H1 (cell line): ENCODE results near the gene CCDC159. TPM values are rescaled to one million over a fixed set of nuclear protein-coding genes. Genes with fewer than 3 reads are reported as not detected.

ENCODE experiments used
- CHD1 ChIP-seq: IDR thresholded peaks from 2 replicates; pipeline ENCODE4 v1.6.1; 2012; ENCODE audit warnings: low read depth, low read length, improper control_type of control experiment
- CHD2 ChIP-seq: IDR thresholded peaks from 2 replicates; pipeline ENCODE4 v1.6.1; 2012; ENCODE audit warnings: low read length, improper control_type of control experiment
- CTBP2 ChIP-seq: IDR thresholded peaks from 2 replicates; pipeline ENCODE4 v1.7.0; 2011; ENCODE audit warnings: borderline replicate concordance, mild to moderate bottlenecking, moderate library complexity, mixed read lengths, low read length; ENCODE audit not compliant: insufficient read depth, insufficient read length
- FOSL1 ChIP-seq: IDR thresholded peaks from 2 replicates; pipeline ENCODE4 v1.6.1; 2011; ENCODE audit warnings: mild to moderate bottlenecking, low read depth, low read length, moderate library complexity; ENCODE audit not compliant: insufficient read depth
- HDAC2 ChIP-seq, 2 experiments: fragments of 300-600 bp in 1 of 2; sonication (generic) in 1 of 2; IDR thresholded peaks; 2 replicates each; pipeline ENCODE4 v1.6.1; 2011 to 2012; ENCODE audit warnings: low read depth in 2 of 2, low read length in 2 of 2, mild to moderate bottlenecking in 2 of 2, moderate library complexity in 2 of 2, borderline replicate concordance in 1 of 2, inconsistent platforms in 1 of 2
- KDM4A ChIP-seq: IDR thresholded peaks from one replicate; pipeline ENCODE4 v1.7.1; 2012; ENCODE audit warnings: low read depth, mild to moderate bottlenecking, moderate library complexity, low read length, inconsistent platforms; ENCODE audit not compliant: severe bottlenecking
- PHF8 ChIP-seq: fragments of 200-600 bp; sonication (generic); conservative IDR thresholded peaks from 2 replicates; pipeline ENCODE4 v1.7.1; 2012; ENCODE audit warnings: low read depth, mild to moderate bottlenecking, inconsistent platforms, low read length, moderate library complexity
- RNF2 ChIP-seq: fragments of 200-900, 300-1000 bp; sonication (generic); IDR thresholded peaks from 2 replicates; pipeline ENCODE4 v1.7.1; 2016; ENCODE audit warnings: borderline replicate concordance, low read depth, mild to moderate bottlenecking, antibody characterized with exemption, low read length; ENCODE audit not compliant: poor library complexity, severe bottlenecking; ENCODE audit errors: missing control alignments
- SAP30 ChIP-seq: fragments of 300-600 bp; sonication (generic); IDR thresholded peaks from 2 replicates; pipeline ENCODE4 v1.7.1; 2012; ENCODE audit warnings: low read length, moderate library complexity, mild to moderate bottlenecking, inconsistent platforms; ENCODE audit not compliant: insufficient read depth, insufficient replicate concordance
- SIN3A ChIP-seq, 2 experiments: IDR thresholded peaks in 1 of 2; conservative IDR thresholded peaks in 1 of 2; 2 replicates each; pipeline ENCODE4 v1.6.1; 2011 to 2012; ENCODE audit warnings: low read length in 2 of 2, improper control_type of control experiment in 1 of 2, low read depth in 1 of 2, mild to moderate bottlenecking in 1 of 2
- SIX5 ChIP-seq: IDR thresholded peaks from 2 replicates; pipeline ENCODE4 v1.6.1; 2011; ENCODE audit warnings: mild to moderate bottlenecking, low read depth, low read length
- SP4 ChIP-seq: IDR thresholded peaks from 2 replicates; pipeline ENCODE4 v1.6.1; 2012; ENCODE audit warnings: low read length, inconsistent platforms
- TBP ChIP-seq: IDR thresholded peaks from 2 replicates; pipeline ENCODE4 v1.6.1; 2011; ENCODE audit warnings: low read depth, low read length, improper control_type of control experiment
- TCF12 ChIP-seq: IDR thresholded peaks from 2 replicates; pipeline ENCODE4 v1.6.1; 2011; ENCODE audit warnings: low read depth, mild to moderate bottlenecking, low read length
- polyA plus RNA-seq, 7 experiments: library from polyadenylated mRNA; depleted of rRNA in 3 of 7; stranded (reverse) in 5 of 7; unstranded in 2 of 7; fragments of >200 nt in 5 of 7; fragments of 200-250 nt in 2 of 7; gene quantifications; 1 replicate in 5 of 7; 2 replicates in 1 of 7; 4 replicates in 1 of 7; pipeline versions ENCODE4 v1.2.1 to v1.2.3, GENCODE V29; 2011 to 2013; ENCODE audit warnings: missing spikeins in 2 of 7, mixed read lengths in 2 of 7
- total RNA-seq: library from RNA; stranded (reverse); fragmentation: NEBNext Ultra II Directional; extraction: Animal tissue kit (Norgen Biotek cat#: 25700); gene quantifications from 2 replicates; pipeline ENCODE4 v1.2.1, GENCODE V29; 2021
- TF ChIP-seq, protein P1 (sequence below): IDR thresholded peaks from 2 replicates; pipeline ENCODE4 v1.6.1; 2012; ENCODE audit warnings: inconsistent platforms
- TF ChIP-seq, protein P2 (sequence below): IDR thresholded peaks from 2 replicates; pipeline ENCODE4 v1.6.1; 2011; ENCODE audit warnings: low read length, improper control_type of control experiment

The CCDC159 gene
- total and polyA plus RNA-seq, 2 of the 8 experiments (the other 6 are each of a cell fraction or from before 2014, with no cell fraction given) = 4.0 to 5.4 TPM

DNA sequence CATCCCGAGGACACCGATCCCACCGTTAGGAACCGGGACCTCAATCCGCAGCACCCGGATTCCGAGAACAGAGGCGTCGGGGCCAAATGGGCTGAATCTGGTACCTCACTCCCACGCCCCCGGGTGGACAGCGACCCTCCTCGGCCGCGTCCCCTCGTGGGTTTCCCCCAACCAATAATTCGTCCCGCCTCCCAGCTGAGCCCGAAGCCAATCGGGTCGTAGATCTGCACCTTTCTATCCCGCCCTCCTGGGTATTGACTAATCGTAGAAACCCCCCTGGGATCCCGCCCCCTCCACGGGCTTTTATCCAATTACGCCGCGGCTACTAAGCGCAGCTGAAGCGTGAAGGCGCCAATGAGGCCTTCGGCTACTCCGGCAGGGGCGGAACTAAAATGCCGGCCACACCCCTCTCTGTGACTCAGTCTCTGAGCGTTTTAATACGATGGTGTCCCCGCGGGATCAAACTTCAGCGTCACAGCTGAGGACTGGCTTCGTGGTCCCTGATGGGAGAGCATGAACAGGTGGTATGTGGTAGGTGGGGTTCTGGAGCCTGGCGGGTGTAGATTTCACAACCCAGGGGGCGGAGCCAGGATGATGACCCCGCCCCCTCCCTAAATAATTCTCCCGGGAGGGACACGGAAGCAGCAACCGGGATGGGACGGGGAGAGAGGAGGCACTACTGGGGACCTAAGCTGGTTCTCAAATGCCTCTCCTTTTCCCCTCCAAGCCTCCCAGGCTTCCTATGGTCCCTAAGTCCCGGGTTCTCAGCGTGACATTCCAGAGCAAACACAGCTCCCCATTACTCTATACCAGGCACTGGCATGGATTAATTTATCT lies at the start of gene CCDC159, which contains the start of gene TMEM205 (continued):
- TF ChIP-seq SIX5 (no peak), SIN3A (conservative IDR thresholded peaks at IDR 0.05 in 1 of 2, IDR thresholded peaks at IDR 0.05 in 1 of 2; ENCODE audit: low read depth in 1 of 2, low read length in 2 of 2) (peak in 1 of 2 experiments; percentile 59; a peak in 2 of 4 replicates), PHF8 (peak; percentile 44), FOSL1 (no peak), TBP (peak; percentile 57), CTBP2 (no peak), RNF2 (no peak), TCF12 (0 out of 2 replicates have a peak, but pooled peaks have one; percentile 21), CHD2 (peak; percentile 84), CHD1 (no peak), SAP30 (no peak), KDM4A (peak; percentile 70), SP4 (0 out of 2 replicates have a peak, but pooled peaks have one; percentile 47), HDAC2 (IDR thresholded peaks at IDR 0.05; ENCODE audit: borderline replicate concordance in 1 of 2, low read depth in 2 of 2, low read length in 2 of 2) (no peak; a peak in 1 of 4 replicates)
- TF ChIP-seq, protein P1, sequence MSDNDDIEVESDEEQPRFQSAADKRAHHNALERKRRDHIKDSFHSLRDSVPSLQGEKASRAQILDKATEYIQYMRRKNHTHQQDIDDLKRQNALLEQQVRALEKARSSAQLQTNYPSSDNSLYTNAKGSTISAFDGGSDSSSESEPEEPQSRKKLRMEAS = peak; percentile 86
- TF ChIP-seq, protein P2, sequence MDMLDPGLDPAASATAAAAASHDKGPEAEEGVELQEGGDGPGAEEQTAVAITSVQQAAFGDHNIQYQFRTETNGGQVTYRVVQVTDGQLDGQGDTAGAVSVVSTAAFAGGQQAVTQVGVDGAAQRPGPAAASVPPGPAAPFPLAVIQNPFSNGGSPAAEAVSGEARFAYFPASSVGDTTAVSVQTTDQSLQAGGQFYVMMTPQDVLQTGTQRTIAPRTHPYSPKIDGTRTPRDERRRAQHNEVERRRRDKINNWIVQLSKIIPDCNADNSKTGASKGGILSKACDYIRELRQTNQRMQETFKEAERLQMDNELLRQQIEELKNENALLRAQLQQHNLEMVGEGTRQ = peak; percentile 24; the same call in 1 of the 2 replicates
